GM21619 (cell line): ENCODE results near the gene TUB.

ENCODE experiments used
- ATAC-seq: cut with Tn5 transposase; IDR thresholded peaks from one replicate; pipeline ENCODE4 v1.9.1; 2021; ENCODE audit not compliant: unreplicated experiment

TUB gene

DNA sequence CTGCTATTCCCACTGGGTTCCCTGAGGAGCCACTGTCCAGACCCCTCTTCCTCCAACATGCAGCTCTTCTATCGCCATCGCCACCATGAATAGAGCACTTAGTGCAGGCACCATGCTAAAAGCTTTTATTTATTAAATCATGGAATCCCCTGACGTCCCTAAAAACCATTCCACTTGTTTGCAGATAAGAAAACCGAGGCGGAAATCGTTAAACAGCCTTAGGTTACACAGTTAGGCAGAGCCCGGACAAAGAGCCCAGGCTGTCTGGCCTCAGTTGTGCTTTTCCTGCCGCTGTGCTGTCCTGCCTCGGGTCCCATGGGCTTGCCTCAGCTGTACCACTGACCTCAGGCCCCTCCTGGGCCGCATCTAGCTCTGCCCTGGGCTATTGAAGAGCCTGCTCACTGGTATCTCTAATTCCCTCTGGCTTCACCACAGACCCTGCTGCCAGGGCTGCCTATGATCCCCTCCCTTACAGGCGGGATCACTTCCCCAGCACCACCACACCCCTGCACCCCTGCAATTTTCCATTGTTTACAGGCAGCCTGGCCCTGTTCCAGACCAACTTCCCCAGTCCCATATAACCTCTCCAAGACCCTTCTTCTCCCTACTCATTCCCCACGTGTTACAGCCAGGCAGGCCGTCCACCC lies 13.0 kb upstream of the TUB start:
- no peak for ATAC-seq

DNA sequence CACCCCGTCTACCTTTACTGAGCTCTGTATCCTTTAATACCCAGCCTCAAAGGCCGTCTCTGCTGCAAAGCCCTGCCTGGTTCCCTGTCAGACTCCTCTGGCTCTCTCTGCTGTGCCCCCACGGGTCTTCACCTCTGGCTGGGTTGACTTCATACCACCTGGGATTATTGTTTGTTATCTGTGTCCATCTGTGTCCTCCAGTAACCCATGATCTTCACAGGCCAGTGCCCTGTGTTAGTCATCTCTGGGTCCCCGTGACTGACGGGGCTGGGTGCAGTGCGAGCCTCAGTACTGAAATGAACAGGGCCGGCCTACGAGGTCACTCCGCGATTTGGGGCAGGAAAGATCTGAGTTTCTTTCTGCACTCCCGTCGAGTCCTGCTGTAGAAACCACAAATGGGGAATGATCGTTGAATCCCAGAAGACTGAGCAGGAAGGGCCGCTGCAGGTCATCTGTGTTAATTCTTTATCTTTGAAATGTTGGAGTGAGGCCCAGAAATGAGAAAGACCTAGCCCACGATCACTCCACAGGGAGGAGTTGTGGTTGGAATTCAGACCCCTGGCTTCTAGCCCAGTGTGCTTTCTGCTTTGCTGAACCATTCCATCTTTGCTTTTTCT lies 12.3 kb upstream of the TUB start:
- no peak for ATAC-seq

DNA sequence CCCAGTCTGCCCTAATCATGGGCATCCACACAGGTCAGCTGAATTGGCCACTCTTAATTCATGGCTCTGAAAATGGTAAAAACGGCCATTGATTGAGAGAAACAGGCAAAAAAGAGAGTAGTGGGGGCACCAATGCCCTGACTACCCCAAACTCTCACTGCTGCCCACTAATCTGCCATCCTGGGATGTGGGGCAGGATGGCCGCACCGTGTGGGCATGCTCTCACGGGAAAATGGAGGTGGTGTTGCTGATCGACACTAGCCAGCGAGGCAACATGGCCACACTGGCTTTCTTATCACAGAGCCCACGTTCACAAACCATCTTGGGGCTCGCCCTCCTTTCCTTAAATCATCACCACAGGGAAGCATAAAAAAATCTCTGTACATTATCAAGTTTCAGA lies 11.2 kb upstream of the TUB start:
- ATAC-seq: no peak

DNA sequence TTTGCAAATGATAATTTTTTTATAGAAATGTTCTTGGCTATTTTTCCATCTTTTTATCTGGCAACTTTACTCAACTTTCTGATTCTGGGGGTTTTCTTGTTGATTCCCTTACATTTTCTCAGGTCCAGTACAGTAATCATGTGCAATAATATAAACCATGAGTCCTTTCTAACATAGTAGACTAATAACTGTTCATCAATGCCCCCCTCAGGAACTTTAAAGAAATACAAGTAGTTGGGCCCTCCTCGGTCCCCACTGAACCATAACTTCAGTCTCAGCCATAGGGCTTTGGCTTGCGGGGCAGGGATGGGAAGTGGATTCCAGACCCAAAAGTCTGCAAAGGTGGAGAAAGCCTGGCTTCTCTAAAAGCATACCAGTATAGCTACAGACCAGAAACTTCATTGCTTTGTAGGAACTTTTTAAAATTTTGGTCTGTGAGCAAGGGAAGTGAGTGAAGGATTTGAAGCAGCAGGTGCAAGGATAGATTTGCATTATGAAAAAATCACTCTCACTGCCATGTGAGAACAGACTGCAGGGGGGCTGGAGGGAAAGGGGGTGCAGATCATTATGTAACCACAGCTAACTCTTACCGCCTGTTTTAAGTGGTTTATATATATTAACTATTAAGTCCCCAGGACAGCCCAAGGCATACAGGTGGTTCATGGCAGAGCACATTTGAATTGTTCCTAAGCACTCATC lies 10.4 kb upstream of the TUB start:
- ATAC-seq: no peak

DNA sequence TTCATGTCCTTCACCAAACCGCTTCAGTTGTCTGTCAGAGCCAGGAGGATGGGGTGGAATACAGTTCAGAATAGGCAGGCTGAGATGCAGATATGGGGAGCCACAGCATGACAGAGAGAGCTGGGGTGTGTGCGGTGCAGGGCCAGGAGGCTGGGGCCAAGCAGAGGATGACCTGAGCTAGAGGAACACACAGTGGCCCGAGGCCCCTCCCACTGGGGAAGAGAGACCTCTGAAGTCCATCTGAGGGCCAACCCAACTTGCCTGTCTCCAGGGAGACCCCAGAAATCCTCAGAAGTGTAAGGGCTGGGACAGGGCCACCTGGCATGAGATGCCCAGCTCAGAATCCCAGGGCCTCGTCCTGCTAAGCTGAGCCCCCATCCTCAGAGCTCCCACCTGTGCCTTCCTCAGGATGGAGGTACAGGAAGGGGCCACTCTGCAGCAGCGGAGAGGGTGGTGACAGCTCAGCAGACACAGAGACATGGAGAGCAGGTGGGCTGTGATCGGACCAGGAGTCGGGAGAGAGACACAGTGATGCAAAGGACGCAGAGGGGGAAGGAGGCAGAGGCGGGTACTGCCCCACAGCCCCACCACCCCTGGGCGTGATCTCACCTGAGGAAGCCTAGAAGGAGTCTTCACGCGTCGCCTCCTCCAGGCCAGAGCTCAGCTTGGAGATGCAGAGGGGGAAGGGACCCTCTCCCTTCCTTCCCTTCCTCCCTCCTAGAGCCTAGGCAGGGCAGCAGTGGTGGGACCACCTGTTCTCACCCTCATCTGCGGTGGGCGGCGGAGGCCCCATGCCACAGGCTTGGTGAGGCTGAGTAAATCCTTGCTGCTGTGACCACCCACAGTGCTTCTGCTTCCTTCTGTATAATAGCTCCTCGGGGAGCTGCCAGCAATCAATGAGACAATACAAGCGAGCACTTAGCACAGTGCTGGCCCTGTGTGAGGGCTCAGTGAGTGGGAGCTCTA lies 9.1 kb upstream of the TUB start:
- ATAC-seq: no peak

DNA sequence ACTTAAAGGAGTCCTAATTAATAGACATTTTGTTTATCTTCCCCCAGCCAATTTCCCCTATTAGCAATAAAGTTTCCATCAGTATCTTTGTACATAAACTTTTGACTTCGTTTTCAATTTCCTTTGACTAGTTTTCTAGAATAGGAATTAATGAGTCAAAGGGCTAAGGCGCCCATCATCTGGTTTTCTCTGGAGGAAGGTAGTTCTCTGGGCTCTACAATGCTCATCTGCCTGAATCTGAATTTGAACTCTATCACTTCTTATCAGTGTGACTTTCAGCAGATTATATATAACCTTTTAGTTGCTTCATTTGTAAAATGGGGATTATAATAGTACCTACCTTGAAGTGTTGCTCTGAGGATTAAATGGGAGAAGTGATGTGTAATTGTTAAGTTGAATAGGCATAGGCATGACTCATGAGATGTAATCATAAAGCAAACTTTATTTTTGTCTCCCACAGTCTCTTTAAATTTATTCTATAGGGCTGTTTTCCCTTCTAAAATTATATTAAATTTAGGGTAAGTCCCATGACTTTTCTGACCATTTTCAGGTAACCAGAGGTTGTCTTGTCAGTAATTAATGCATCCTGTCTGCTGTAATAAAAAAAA lies 5.8 kb upstream of the TUB start:
- no peak for ATAC-seq

DNA sequence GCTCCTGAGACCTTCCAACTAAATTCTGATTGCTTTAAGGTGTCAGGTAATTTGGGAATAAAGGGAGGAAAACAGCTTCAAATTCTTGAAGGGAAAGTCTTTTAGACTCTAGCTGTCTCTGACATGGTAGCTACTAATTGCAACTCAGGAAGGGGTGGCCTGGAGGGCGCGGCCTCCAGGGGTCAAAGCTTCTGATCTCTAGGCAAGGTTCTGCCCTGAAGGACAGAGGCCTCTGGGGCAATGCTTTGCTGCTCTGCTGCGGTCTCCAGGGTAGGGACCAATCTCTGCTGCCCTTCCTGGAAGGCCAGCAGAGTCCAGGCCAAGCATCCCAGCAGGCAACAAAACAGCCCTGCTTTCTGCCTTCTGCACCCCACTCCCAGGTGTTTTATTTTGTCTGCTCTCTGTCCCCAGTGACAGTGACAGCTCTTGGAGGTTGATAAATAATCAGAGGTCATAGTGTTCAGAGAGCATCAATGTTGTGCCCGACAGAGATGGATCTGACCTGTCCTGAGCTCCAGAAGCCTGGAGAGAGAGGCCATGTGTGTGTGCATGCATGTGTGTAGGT lies 1.8 kb upstream of the TUB start:
- ATAC-seq: no peak

DNA sequence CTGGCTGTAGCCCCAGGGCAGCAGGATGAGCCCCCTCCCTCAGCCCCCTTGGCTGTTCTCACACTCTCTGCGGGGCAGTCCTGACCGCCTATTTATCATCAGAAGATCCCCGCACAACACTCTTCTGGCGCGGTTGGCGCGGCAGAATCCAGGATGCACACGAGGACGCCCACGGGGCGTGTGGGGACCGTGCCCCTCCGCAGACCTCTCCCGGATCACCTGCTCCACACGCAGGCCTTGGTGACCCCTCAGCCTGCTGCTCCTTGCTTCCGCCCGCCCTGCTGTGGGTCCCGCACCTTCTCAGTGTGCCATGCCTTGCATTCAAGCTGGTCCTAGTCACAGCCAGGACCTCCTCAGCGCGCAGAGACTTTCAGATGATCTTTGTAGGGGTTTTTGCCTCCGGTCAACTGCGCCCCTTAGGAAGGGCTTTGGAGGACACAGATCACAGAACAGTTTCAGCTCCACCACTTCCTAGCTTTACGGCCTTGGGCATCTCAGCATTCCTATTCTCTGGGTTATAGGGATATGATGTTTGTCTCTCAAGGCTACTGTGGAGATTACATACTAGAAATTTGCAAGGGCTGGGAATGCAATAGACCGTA lies 841 bp upstream of the TUB start:
- no peak for ATAC-seq

DNA sequence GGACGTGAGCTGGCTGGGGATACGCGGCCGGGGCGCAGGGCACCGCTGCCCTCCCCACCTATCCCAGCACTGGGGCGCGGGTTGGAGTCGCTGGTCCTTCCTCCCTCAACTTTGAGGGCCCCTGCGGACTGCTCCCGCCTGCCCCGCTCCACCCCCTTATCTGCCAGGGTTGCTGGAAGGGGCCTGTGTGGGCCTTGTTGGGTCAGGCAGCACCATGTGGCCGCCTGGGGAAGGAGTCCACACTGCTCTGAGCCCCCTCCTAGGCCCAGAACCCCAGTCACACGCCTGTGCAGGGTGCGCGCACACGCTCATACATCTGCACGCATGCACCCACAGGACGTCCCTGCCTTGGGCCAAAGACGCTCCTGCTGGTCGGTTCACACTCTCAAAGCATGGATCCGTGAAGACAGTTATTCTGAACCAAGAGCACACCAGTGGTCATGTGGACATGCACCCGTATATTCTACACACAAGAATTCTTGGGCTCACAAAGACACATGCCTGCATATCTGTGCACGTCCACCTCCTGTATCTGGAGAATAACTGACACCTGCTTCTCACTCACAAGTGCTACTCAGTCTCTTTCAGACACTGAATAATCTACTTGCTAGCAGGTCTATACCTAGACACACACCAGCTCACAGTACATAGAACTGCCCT lies 710 bp downstream of the TUB start:
- ATAC-seq: no peak

DNA sequence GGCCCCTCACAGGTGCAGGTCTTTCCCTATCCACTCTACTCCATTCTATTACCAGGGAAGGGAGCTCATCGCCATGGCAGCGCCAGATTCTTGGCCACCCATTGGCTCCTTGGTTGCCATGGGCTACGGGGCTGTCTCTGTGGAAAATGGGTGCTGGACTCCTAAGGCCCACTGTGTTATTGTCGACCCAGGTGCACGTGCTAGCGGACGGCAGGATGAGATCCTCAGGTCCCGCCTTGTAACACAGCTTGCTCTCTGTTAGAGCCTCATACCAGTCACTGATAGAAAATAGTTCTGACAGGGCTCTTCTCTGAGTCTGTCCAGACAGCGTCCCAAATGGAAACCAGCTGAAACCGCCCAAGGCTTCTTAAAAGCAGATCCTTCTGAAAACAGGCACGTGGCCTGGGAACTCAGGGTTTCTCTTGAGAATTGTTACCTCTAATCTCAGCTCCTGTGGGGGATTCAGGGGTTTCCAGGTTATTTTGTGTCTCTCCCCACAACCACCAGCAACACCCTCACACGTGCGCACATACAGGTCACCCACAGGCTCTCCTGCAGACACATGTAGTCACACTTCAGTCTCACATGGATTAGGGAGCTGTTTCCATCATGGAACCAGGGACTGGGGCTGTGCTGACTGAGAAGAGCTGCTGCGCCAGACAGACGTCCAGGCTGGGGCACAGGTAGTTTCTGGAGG lies 1.5 kb downstream of the TUB start:
- ATAC-seq: no peak

DNA sequence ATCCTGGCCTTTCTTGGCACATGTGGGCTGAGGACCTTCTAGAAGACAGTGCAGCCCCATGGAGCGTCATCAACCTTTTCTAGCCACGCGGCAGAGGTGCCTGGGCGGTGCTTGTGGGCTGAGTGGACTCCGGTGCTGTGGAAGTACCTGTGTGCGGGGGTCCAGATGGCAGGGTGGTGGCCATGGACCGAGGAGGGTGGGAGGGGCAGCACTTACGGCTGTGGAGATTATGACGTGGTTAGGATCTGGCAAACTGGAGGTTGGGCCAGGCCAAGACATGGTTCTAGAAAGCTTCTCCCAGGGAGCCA lies 2.0 kb downstream of the TUB start:
- no peak for ATAC-seq

DNA sequence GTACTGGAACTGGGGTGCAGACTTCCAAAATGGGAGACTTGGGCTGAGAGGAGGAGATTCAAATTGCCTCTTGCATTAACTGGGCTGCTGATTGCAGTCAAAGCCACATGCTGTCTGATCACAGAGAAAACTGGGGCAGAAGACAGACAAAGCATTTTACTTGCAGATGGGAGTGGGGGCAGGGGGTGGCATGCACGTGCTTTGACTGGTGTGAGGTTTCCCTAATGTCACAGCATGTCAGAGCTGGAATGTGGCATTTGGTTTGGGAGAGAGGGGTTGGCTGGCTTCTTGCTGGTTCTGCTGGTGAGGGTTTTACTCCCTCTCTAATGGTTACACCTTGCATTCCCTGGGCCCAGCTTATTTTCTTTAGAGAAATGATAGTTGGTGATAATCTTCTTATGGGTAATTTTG lies 2.9 kb downstream of the TUB start:
- ATAC-seq: no peak

DNA sequence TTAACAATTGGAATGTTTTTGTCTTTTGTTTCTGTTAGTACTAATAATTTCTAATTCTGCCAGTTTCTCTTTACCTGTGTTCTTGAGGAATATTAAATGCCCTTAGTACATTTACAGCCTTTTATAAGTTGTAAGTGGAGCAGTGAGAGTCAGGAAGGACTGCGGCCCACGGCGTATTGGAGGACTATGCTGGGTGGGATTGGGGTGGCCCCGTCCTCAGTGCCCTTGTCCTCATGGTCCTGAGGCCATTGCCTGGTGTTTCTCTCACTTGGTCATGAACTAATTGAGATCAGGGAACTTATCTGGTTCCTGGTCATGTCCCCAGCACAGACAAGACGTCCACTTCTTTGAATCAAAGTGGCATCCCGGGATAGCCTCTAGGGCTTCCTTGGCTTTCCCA lies 3.3 kb downstream of the TUB start:
- ATAC-seq: no peak

DNA sequence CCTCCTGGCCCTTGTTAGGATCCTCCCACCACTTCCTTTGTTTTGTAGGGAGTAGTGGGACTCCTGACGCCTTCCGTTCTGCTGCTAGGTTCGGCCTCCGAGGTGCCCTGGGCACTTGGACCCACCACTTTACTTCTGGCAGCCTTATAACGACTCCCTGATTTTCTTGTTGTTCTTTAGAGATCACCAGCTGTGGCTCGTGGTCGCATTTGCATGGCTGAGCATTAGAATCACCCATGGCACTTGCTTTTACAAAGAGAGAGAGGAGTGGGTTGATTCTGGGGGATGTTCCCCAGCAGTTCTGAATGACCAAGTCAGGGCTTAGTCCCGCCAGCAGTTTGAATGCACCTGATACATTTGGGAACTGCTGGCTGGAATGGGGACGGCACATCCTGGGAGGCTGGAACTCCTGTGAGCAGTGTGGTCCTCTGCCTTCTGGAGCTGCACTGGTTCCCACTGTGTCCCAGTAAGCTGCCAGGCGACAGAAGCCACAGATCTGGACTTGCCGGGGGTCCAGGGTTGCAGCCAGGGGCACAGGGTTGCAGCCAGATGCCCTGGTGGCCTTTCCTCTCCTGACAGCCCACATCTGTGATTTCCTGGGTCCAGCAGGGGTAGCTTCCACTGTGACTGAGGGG lies 4.1 kb downstream of the TUB start:
- no peak for ATAC-seq

DNA sequence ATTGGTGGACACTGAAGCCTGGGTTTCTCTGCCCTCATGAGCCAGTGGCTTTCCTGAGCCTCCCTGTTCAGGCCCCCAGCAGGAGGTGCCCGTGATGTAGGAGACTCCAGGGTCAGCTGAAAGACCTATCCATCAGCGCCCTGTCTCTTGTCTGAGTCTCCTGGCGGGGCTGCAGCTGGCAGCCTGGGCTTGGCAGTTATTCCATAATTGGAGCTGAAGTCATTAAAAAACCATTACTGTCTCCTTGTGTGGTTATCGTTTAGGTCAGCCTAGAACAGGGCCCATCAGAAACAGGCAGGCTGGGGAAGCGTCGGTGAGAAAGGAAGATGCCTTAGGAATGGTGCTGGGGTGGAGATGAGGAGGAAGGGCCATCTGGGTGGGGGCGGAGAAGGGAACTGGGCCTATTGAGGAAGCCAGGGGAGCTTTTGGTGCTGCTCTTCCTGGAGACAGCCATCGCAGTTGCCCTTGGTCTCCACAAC lies 5.0 kb downstream of the TUB start:
- ATAC-seq: no peak

DNA sequence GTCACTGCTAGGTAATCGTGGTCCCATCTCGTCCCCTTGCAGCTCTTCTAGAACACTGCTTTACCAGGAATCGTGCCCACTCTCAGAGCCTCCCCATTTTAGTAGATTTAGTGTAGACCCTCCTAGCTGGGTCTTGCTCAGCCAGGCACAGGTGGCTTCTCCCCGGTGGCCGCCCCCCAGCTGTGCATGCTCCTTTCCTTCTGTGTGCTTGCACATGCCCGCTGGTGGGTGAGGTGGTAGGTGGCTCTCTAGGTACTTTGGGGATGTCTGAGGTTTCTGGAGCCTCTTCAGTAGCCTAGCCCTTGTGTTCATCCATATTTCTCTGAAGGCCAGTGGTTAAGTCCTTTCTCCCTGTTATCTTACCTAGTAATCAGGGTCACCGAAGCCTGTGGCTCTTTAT lies 5.6 kb downstream of the TUB start:
- ATAC-seq: no peak

DNA sequence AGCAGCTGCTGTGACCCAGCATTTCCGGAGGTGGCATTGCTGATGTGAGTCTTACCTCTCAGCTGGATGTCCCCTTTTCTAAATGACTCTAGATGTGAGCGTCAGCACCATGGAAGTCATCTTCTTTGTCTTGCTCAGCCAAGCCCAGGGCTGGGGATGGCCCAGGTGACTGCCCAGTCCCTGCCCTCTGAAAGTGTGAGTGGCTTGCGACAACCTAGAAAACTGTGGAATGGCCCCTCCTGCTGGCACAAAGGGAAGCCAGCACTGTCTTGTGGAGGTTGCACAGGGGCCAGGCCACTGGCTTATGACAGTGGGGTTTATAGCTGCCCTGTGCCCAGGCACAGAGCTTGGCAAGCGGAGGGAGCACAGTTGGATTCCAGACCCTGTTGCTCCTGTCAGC lies 6.2 kb downstream of the TUB start:
- ATAC-seq: peak; percentile 63

DNA sequence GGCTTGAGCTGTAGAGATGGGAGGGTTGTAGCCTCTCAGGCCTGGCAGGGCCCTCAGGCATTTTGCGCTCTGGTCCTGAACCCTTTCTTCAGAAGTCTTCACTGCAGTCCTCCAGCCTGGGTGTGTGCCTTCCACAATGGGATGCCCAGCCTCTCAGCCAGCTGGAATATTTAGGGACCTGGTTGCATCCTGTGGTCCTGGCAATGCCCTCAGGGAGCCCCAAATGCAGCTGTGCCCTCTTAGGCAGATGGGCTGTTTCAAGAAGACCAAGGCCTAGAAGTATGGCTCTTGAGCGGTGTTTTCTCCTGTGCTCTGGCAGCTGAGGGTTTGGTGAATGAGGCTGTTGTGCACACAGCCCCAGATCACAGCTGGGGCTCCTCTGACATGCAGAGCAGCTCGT lies 6.7 kb downstream of the TUB start:
- ATAC-seq: no peak
